IPS-18a (cell line): ENCODE measurements around the gene GLOD4.
"Not testable (repeated sequence)": the region's sequence is repeated elsewhere in the genome, so short reads cannot be mapped to it uniquely, and the experiment has no call there.

Experiments used
- H3K27ac ChIP-seq: one replicate; pipeline ENCODE4 v1.5.1; 2013; ENCODE audit warnings: low read length
- H3K27me3 ChIP-seq: one replicate; pipeline ENCODE4 v1.6.1; 2013; ENCODE audit warnings: mild to moderate bottlenecking, low read length; ENCODE audit not compliant: control insufficient read depth, insufficient read depth
- H3K36me3 ChIP-seq: one replicate; pipeline ENCODE4 v1.6.1; 2013; ENCODE audit warnings: low read depth, low read length; ENCODE audit not compliant: control insufficient read depth
- H3K4me1 ChIP-seq: one replicate; pipeline ENCODE4 v1.6.1; 2013; ENCODE audit warnings: low read depth, low read length; ENCODE audit not compliant: control insufficient read depth
- H3K4me3 ChIP-seq: one replicate; pipeline ENCODE4 v1.5.1; 2013; ENCODE audit warnings: low read length
- H3K9ac ChIP-seq: one replicate; pipeline ENCODE4 v1.6.1; 2013; ENCODE audit warnings: mild to moderate bottlenecking, low read length, moderate library complexity
- H3K9me3 ChIP-seq: one replicate; pipeline ENCODE4 v1.6.1; 2013; ENCODE audit warnings: low read depth, low read length; ENCODE audit not compliant: control insufficient read depth

GLOD4 gene, protein sequence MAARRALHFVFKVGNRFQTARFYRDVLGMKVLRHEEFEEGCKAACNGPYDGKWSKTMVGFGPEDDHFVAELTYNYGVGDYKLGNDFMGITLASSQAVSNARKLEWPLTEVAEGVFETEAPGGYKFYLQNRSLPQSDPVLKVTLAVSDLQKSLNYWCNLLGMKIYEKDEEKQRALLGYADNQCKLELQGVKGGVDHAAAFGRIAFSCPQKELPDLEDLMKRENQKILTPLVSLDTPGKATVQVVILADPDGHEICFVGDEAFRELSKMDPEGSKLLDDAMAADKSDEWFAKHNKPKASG

DNA sequence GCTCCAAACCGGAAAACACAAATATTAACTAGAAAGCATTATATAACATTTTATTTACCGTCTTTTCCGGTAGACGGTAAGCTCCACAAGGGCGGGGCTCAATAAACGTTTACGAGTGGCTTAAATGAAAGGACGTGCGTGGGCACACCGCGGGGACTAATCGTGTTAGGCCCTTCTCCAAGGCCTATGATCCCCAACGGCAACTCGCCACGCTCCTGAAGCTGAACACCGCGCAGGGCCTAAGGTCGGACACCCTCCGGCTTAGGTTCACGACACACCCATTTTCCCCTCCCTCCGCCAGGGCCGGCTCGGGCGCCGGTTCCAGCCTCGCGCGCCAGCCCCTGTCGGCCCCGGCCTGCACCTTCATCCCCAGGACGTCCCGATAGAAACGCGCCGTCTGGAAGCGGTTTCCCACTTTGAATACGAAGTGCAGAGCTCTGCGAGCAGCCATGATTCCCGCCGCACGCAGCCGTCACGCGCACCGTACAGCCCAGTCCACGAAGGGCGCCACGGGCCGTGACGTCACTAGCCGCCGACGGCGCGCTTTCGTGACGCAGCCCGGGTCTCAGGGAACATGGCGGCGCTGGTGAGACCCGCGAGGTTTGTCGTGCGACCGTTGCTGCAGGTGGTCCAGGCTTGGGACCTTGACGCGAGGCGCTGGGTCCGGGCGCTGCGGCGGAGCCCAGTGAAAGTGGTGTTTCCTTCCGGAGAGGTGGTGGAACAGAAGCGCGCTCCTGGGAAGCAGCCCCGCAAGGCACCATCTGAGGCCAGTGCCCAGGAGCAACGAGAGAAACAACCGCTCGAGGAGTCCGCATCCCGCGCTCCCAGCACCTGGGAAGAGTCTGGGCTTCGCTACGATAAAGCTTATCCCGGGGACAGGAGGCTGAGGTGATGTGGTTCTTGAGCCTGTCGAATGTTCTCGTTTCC is at the start of gene GLOD4, which contains the start of gene MRM3:
Gene GLOD4 (minus strand): TSS at position 476 of the 927 bp plus-strand sequence. CDS start 25 bp downstream, at position 451.
Gene MRM3 (plus strand): TSS at position 549 of the 927 bp plus-strand sequence. CDS start 26 bp downstream, at position 575.
- Histone ChIP-seq H3K9ac (peak within 1 kb of the TSS; percentile 94), H3K9me3 (no peaks in the 10 kb centered on the region), H3K36me3 (peaks cover 30% of the 10 kb centered on the region), H3K4me1 (no peaks in the 10 kb centered on the region), H3K27ac (peak within 1 kb of the TSS; percentile 88), H3K4me3 (peak within 1 kb of the TSS; percentile 97), H3K27me3 (no peaks in the 10 kb centered on the region)

DNA sequence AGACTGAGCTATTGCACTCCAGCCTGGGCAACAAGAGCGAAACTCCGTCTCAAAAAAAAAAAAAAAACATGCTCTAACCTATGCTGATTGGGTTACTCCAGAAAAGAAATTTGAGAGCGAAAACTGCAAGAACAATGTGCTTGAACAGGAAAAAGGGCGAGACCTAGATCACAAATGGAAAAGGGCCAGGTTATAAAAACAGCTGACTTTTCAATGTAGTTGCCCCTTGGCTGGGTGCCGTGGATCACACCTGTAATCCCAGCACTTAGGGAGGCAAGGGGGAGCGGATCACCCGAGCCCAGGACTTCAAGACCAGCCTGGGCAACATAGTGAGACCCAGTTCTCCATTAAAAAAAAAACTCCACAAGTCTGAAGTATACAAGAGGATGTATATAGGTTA is 48.9 kb upstream of the GLOD4 start:
- Histone ChIP-seq H3K36me3 (no peaks in the 10 kb centered on the region), H3K9ac (no peak overlapping the region), H3K27me3 (no peaks in the 10 kb centered on the region), H3K4me3 (no peak overlapping the region), H3K9me3 (no peaks in the 10 kb centered on the region), H3K4me1 (no peaks in the 10 kb centered on the region), H3K27ac (no peak overlapping the region)

DNA sequence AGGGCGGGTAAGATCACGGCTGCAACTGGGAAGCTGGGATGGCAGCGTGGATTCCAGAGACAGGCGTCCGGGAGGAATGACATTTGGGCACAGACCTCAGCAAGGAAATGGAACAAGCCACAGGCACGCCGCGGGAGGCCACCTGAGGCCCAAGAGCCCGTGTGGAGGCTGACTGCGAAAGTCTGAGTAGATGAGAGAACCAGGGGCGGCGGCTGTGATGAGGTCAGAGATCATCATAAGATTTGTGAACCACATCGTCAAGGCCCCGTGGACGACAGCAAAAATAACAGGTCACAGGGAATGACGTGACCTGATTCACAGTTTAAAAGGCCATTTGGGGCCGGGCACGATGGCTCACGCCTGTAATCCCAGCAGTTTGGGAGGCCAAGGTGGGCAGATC is 48.3 kb upstream of the GLOD4 start:
- Histone ChIP-seq H3K9ac (no peak overlapping the region), H3K9me3 (no peaks in the 10 kb centered on the region), H3K36me3 (peaks cover 4% of the 10 kb centered on the region), H3K27me3 (no peaks in the 10 kb centered on the region), H3K27ac (no peak overlapping the region), H3K4me1 (no peaks in the 10 kb centered on the region), H3K4me3 (no peak overlapping the region)

DNA sequence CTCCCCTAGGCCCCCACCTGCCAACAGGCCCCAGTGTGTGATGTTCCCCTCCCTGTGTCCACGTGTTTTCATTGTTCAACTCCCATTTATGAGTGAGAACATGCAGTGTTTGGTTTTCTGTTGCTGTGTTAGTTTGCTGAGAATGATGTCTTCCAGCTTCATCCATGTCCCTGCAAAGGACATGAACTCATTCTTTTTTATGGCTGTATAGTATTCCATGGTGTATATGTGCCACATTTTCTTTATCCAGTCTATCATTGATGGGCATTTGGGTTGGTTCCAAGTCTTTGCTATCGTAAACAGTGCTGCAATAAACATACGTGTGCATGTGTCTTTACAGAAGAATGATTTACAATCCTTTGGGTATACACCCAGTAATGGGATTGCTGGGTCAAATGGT is 47.5 kb upstream of the GLOD4 start:
- H3K36me3 ChIP-seq, H3K9me3 ChIP-seq, H3K27ac ChIP-seq, H3K4me1 ChIP-seq, H3K9ac ChIP-seq, H3K27me3 ChIP-seq, H3K4me3 ChIP-seq: not testable (repeated sequence)

DNA sequence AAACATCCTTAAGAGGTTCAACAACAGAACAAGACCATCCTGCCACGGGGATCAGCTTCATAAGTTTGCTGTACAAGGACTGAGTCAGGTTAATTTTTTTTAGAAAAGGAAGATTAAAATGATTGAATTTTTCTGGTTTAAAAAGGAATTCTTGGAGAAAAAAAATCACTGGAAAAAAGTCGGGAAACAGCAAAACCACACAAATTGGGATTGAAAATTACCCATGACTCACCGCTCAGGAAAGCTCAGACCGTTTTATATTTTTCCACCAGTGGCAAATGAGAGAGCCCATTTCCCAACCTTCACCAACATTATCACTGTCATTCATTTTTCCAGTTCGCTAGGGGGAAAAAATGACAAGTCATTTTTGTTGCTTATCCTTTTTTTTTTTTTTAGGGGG is 46.7 kb upstream of the GLOD4 start:
- Histone ChIP-seq H3K27me3 (no peaks in the 10 kb centered on the region), H3K36me3 (peaks cover 4% of the 10 kb centered on the region), H3K9me3 (no peaks in the 10 kb centered on the region), H3K27ac (no peak overlapping the region), H3K4me1 (no peaks in the 10 kb centered on the region), H3K4me3 (no peak overlapping the region), H3K9ac (no peak overlapping the region)

DNA sequence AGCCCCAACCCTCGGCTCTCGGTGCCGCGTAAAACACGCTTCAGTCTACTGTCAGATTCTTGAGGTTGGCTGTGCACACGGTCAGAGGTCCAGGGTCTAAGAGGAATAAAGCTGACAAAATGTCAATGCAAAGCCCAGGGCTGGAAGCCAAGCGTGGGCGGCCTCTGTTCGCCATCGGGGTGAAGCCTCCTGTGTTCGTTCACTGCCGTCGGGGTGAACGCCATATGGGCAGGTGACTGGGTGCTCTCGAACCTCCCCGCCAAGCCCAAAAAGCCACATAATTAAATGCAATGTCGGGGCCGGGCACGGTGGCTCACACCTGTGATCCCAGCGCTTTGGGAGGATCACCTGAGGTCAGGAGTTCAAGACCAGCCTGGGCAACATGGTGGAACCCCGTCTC is 44.7 kb upstream of the GLOD4 start:
- H3K9ac ChIP-seq = no peak overlapping the region
- H3K4me1 ChIP-seq = no peaks in the 10 kb centered on the region
- H3K27ac ChIP-seq = no peak overlapping the region
- H3K36me3 ChIP-seq = peaks cover 14% of the 10 kb centered on the region
- no peak overlapping the region for H3K4me3 ChIP-seq
- no peaks in the 10 kb centered on the region for H3K27me3 ChIP-seq
- no peaks in the 10 kb centered on the region for H3K9me3 ChIP-seq

DNA sequence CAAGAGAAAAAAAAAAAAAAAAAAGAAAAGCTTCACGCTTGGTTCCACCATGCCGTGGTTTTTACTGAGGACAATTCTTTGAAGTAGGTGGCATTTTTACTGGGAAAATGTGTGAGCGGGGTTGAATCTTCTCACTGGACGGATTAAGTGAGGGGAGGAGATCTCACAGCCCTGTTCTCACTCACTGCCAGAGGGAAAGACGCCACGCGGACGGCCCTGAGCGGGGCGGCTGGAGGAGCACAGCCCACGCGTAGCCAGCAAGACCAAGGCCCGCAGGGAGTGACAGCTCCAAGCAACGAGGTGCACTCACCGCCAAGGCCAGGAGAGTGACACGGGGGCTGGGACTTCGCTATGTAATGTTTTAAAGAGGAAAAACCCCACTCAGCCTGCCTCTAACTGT is 43.1 kb upstream of the GLOD4 start:
- no peaks in the 10 kb centered on the region for H3K4me1 ChIP-seq
- H3K9me3 ChIP-seq = no peaks in the 10 kb centered on the region
- H3K36me3 ChIP-seq = peaks cover 14% of the 10 kb centered on the region
- H3K27ac ChIP-seq = no peak overlapping the region
- H3K27me3 ChIP-seq = no peaks in the 10 kb centered on the region
- H3K9ac ChIP-seq = no peak overlapping the region
- no peak overlapping the region for H3K4me3 ChIP-seq

DNA sequence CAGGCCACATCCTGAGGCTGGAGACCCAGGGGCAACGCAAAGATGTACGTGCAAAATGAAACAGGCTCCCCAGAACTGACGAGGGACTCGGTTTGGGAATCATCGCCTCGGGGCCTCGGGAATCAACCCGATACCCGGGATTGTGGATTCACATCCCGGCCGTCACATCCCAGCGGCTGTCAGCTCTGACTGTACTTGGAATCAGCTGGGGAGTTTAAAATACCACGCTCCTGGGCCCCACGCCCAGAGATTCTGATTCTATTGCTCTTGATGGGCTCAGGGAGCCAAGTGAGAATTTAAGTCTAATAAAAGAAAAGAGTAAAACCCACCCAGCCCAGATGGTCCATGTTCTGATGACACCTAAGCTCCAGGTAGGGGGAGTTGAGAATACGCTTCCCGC is 42.3 kb upstream of the GLOD4 start:
- Histone ChIP-seq H3K4me1 (no peaks in the 10 kb centered on the region), H3K9me3 (no peaks in the 10 kb centered on the region), H3K9ac (no peak overlapping the region), H3K36me3 (peaks cover 19% of the 10 kb centered on the region), H3K4me3 (no peak overlapping the region), H3K27me3 (no peaks in the 10 kb centered on the region), H3K27ac (no peak overlapping the region)

DNA sequence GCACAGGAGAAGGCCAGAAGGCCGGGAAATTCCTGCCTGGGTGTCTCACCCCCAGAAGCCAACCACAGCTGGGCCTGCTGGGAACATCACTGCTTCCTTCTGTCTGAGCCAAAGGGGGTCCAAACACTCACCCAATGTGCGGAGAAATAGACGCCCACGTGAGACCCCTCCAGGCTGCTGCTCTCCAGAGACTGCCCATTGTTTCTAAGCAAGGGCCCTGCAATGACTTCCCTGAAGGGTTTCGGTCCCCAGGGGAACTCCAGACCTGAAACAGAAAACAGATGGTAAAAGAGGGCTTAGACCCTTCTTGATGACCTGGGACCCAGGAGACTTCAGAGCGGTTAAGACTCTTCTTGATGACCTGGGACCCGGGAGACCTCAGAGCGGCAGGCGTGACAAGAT is 41.4 kb upstream of the GLOD4 start:
- H3K27ac ChIP-seq = no peak overlapping the region
- H3K36me3 ChIP-seq = peaks cover 25% of the 10 kb centered on the region
- no peaks in the 10 kb centered on the region for H3K9me3 ChIP-seq
- no peaks in the 10 kb centered on the region for H3K27me3 ChIP-seq
- H3K4me1 ChIP-seq = no peaks in the 10 kb centered on the region
- no peak overlapping the region for H3K9ac ChIP-seq
- no peak overlapping the region for H3K4me3 ChIP-seq

DNA sequence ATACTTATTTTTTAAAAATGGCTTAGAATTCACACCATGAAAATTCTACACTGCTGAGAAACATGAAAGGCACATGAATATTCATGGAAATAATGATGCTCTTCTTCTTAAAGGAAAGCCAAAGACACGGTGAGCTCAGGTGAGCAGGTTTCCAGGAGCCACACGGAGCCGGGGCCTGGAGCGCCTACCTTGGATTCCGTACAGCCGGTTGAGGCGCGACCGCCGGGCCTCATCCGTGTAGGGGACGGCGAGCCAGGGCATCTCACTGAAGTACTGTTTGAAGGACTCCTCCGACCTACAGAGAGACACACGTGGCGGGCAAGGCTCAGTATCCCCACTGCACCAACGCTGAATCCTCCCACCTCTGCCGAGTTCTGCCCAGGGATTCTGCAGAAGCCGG is 37.2 kb upstream of the GLOD4 start:
- H3K27me3 ChIP-seq = no peaks in the 10 kb centered on the region
- no peaks in the 10 kb centered on the region for H3K9me3 ChIP-seq
- no peak overlapping the region for H3K4me3 ChIP-seq
- no peak overlapping the region for H3K27ac ChIP-seq
- no peaks in the 10 kb centered on the region for H3K4me1 ChIP-seq
- no peak overlapping the region for H3K9ac ChIP-seq
- H3K36me3 ChIP-seq = peaks cover 34% of the 10 kb centered on the region

DNA sequence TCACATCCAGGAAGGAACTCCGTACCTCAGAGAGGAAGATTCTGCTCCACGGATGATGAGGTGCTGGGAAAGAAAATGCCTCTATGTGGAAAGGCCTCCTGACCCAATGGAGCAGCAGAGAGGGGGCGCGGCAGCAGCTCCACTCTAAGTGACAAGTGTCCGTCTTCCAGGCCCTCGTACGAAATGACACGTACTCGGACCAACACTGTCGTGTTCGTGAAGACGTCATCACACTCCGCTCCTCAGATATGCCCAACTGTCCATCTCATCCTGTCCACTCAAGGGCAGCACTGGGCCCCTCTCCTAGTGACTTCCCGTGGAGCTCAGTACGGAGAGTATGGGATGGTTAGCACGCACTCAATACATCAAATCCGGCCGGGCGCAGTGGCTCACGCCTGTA is 32.3 kb upstream of the GLOD4 start:
- no peak overlapping the region for H3K27ac ChIP-seq
- H3K36me3 ChIP-seq = peaks cover 26% of the 10 kb centered on the region
- H3K9me3 ChIP-seq = no peaks in the 10 kb centered on the region
- no peak overlapping the region for H3K9ac ChIP-seq
- H3K4me1 ChIP-seq = no peaks in the 10 kb centered on the region
- H3K4me3 ChIP-seq = no peak overlapping the region
- H3K27me3 ChIP-seq = no peaks in the 10 kb centered on the region
